Measurements from ENCODE around the gene ARHGEF26.

DNA sequence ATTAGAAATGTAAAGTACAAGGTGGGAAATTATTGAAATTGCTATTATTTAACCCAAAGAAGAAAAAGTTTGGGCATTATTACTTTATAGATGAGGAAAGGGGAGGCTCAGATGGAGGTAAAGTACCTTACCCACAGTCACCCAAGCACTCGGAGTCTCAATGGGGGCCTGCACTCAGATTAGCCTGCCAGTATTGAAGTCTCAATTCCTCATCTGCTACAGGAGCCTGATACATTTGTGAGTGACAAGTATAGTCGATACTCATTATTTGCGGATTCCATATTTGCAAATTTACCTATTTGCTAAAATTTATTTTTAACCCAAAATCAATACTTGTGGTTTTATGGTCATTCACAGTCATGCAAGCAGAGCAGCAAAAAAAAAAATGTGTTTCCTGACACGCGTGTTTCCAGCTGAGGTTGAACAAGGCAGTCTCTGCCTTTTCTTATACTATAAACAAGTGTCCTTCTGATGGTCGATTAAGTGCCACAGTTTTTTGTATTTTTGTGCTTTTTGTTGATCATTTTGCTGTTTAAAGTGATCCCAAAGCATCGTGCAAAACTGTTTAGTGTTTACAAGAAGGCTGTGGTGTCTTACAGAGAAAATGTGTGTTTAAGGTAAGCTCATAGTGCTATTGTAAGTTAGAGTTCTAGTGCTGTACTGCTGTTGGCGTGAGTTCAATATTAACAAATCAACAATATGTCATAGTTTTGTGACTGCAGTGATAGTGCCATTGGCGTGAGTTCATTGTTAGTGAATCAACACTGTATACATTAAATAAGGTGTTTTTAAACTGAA lies 48.0 kb downstream of the ARHGEF26 start:
- TF ChIP-seq, protein P1, sequence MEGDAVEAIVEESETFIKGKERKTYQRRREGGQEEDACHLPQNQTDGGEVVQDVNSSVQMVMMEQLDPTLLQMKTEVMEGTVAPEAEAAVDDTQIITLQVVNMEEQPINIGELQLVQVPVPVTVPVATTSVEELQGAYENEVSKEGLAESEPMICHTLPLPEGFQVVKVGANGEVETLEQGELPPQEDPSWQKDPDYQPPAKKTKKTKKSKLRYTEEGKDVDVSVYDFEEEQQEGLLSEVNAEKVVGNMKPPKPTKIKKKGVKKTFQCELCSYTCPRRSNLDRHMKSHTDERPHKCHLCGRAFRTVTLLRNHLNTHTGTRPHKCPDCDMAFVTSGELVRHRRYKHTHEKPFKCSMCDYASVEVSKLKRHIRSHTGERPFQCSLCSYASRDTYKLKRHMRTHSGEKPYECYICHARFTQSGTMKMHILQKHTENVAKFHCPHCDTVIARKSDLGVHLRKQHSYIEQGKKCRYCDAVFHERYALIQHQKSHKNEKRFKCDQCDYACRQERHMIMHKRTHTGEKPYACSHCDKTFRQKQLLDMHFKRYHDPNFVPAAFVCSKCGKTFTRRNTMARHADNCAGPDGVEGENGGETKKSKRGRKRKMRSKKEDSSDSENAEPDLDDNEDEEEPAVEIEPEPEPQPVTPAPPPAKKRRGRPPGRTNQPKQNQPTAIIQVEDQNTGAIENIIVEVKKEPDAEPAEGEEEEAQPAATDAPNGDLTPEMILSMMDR (IDR thresholded peaks at IDR 0.05): no peak
- TF ChIP-seq POLR2A (IDR thresholded peaks at IDR 0.05): no peak

Measured in body of pancreas (tissue), 4 donors.